ENCODE results near the gene HS6ST1. TPM values are rescaled to one million over a fixed set of nuclear protein-coding genes. Genes with fewer than 3 reads are reported as not detected.

HS6ST1 gene
- total and polyA plus RNA-seq, 12 donors = 20.5 to 262 (median 97.1) TPM

- no peaks in the 10 kb centered on the region for H3K36me3 ChIP-seq (replicated peaks in 1 of 2)
- no peaks in the 10 kb centered on the region for H3K27me3 ChIP-seq
- H3K9me3 ChIP-seq (replicated peaks in 1 of 3) = no peaks in the 10 kb centered on the region
- TF ChIP-seq POLR2A (IDR thresholded peaks at IDR 0.05) (no peak), CTCF (IDR thresholded peaks at IDR 0.05) (no peak)
- intact Hi-C loops (cut with DNase I) = no loop called here
- H3K4me1 ChIP-seq (replicated peaks in 1 of 2) = peaks cover 0 to 4% of the 10 kb centered on the region in 2 donors
- no peak overlapping the region for H3K27ac ChIP-seq
- DNase-seq = peak in 3 of 7 donors; percentile 6 to 28 (median 7)
- 86 to 93% (median 91%) methylated on average over 10 to 16 of the region's 16 CpGs for WGBS, 4 donors
- no peak overlapping the region for H3K4me3 ChIP-seq
Measured at GRCh38 chr2:128358941-128359731, 40.5 kb upstream of the HS6ST1 start.

GRCh38 chr2:128357506-128358370, 39.1 kb upstream of the HS6ST1 start:
- Histone ChIP-seq H3K27ac (no peak overlapping the region), H3K27me3 (no peaks in the 10 kb centered on the region), H3K36me3 (replicated peaks in 1 of 2) (no peaks in the 10 kb centered on the region), H3K4me3 (no peak overlapping the region), H3K9me3 (replicated peaks in 1 of 3) (no peaks in the 10 kb centered on the region), H3K4me1 (replicated peaks in 1 of 2) (peaks cover 0 to 3% of the 10 kb centered on the region in 2 donors)
- TF ChIP-seq CTCF (IDR thresholded peaks at IDR 0.05) = no peak
- no peak for TF ChIP-seq POLR2A (IDR thresholded peaks at IDR 0.05)
- DNase-seq = peak in 3 of 7 donors; percentile 7 to 31 (median 11)
- intact Hi-C loops (cut with DNase I) = no loop called here
- WGBS, 4 donors = 81 to 92% (median 89%) methylated on average over 8 to 12 of the region's 12 CpGs

GRCh38 chr2:128356127-128356526, 37.5 kb upstream of the HS6ST1 start:
- no peaks in the 10 kb centered on the region for H3K9me3 ChIP-seq (replicated peaks in 1 of 3)
- WGBS, 4 donors = 95 to 100% (median 97%) methylated on average over 2 of the region's 2 CpGs
- H3K27ac ChIP-seq = no peak overlapping the region
- DNase-seq = no peak
- H3K4me1 ChIP-seq (replicated peaks in 1 of 2) = peaks cover 0 to 3% of the 10 kb centered on the region in 2 donors
- TF ChIP-seq CTCF (IDR thresholded peaks at IDR 0.05) (no peak), POLR2A (IDR thresholded peaks at IDR 0.05) (no peak)
- no peaks in the 10 kb centered on the region for H3K36me3 ChIP-seq (replicated peaks in 1 of 2)
- intact Hi-C loops (cut with DNase I) = no loop called here
- H3K4me3 ChIP-seq = no peak overlapping the region
- no peaks in the 10 kb centered on the region for H3K27me3 ChIP-seq

- no peak overlapping the region for H3K4me3 ChIP-seq
- H3K4me1 ChIP-seq (replicated peaks in 1 of 2) = peaks cover 0 to 6% of the 10 kb centered on the region in 2 donors
- no peaks in the 10 kb centered on the region for H3K9me3 ChIP-seq (replicated peaks in 1 of 3)
- no peak overlapping the region for H3K27ac ChIP-seq
- intact Hi-C loops (cut with DNase I) = no loop called here
- no peaks in the 10 kb centered on the region for H3K27me3 ChIP-seq
- no peaks in the 10 kb centered on the region for H3K36me3 ChIP-seq (replicated peaks in 1 of 2)
- DNase-seq = peak in 1 of 7 donors; percentile 45
- TF ChIP-seq CTCF (IDR thresholded peaks at IDR 0.05) (no peak), POLR2A (IDR thresholded peaks at IDR 0.05) (no peak)
- 73 to 80% (median 80%) methylated on average over 6 of the region's 6 CpGs for WGBS, 4 donors
Measured at GRCh38 chr2:128354726-128355470, 36.2 kb upstream of the HS6ST1 start.

All from adrenal gland (tissue), 12 donors.